Stomach smooth muscle (tissue), 2 donors: Measurements from ENCODE around the gene BCAR3.

ENCODE experiments used
- H3K27ac ChIP-seq: one replicate; pipeline ENCODE4 v1.7.0; 2013; ENCODE audit warnings: mild to moderate bottlenecking, low read length, inconsistent platforms
- H3K27me3 ChIP-seq, 2 donors: one replicate each; pipeline ENCODE4 v1.7.0; 2013; ENCODE audit warnings: low read length in 2 of 2; ENCODE audit not compliant: insufficient read depth in 2 of 2, control insufficient read depth in 1 of 2
- H3K36me3 ChIP-seq, 2 donors: one replicate each; pipeline ENCODE4 v1.7.0; 2013; ENCODE audit warnings: low read length in 2 of 2; ENCODE audit not compliant: control insufficient read depth in 2 of 2, insufficient read depth in 2 of 2
- H3K4me1 ChIP-seq: one replicate; pipeline ENCODE4 v1.7.0; 2013; ENCODE audit warnings: low read length; ENCODE audit not compliant: control insufficient read depth, insufficient read depth
- H3K4me3 ChIP-seq, 2 donors: one replicate each; pipeline ENCODE4 v1.7.0; 2013; ENCODE audit warnings: low read length in 2 of 2
- H3K9ac ChIP-seq, 2 donors: one replicate each; pipeline ENCODE4 v1.7.0; 2013; ENCODE audit warnings: low read length in 2 of 2, mild to moderate bottlenecking in 1 of 2
- H3K9me3 ChIP-seq, 2 donors: one replicate each; pipeline ENCODE4 v1.7.0; 2013; ENCODE audit warnings: low read length in 2 of 2; ENCODE audit not compliant: control insufficient read depth in 2 of 2
- donor health status: healthy.
- donor health status: Pancreatic carcinoma.

Gene BCAR3

DNA sequence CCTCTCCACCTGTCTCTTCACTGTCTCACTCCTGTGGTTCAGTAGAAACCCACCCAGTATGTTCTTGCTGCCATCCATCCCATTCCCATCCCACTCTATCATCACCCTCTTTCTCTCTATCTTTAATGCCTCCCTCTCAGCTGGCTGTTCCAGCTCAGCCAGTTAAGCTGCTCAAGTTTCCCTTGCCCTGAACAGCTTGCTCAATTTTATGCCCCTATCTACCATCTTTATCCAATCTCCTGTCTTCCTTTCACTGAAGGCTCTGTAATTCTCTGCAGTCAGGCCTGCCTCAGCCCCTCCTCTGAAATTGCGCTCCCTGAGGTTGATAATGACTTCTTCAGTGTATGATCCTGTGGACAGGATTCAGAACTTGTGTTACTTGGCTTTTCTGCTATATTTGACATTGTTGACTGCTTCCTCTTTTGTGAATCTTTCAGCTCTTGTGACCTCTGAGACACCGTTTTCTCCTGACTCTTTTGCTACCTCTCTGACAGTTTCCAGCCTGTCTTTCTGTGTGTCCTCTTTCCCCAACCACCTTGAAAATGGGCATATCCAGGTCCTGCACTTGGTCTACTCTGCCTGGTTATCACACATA, 13.9 kb upstream of the BCAR3 start:
- Histone ChIP-seq H3K4me3 (no peak overlapping the region), H3K27me3 (no peaks in the 10 kb centered on the region), H3K27ac (no peak overlapping the region), H3K36me3 (no peaks in the 10 kb centered on the region), H3K4me1 (peaks cover 8% of the 10 kb centered on the region), H3K9ac (no peak overlapping the region), H3K9me3 (no peaks in the 10 kb centered on the region)

GRCh38 chr1:93694819-93695218, 13.2 kb upstream of the BCAR3 start:
- Histone ChIP-seq H3K4me3 (no peak overlapping the region), H3K9me3 (no peaks in the 10 kb centered on the region), H3K27ac (no peak overlapping the region), H3K36me3 (no peaks in the 10 kb centered on the region), H3K9ac (no peak overlapping the region), H3K27me3 (no peaks in the 10 kb centered on the region), H3K4me1 (peaks cover 8% of the 10 kb centered on the region)

DNA sequence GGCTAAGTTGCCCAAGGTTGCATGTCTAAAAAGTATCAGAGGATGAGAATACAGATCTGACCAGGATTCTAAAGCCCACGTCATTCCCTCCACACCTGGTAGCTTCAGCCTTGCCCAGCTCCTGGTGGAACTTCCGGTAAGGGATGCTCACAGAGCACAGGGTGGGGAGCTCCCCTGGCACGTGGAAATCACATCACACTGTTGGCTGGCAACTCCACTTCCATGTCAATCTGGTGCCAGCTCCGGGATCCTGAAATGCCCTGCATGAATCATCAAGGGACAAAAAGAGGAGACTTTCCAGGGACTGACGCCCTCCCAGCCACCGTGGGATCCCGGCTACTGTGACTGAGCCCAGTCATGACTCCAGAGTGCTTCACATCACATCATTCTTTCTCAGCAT, 12.4 kb upstream of the BCAR3 start:
- Histone ChIP-seq H3K9me3 (no peaks in the 10 kb centered on the region), H3K27me3 (no peaks in the 10 kb centered on the region), H3K4me1 (peaks cover 8% of the 10 kb centered on the region), H3K9ac (no peak overlapping the region), H3K4me3 (no peak overlapping the region), H3K36me3 (no peaks in the 10 kb centered on the region), H3K27ac (no peak overlapping the region)

DNA sequence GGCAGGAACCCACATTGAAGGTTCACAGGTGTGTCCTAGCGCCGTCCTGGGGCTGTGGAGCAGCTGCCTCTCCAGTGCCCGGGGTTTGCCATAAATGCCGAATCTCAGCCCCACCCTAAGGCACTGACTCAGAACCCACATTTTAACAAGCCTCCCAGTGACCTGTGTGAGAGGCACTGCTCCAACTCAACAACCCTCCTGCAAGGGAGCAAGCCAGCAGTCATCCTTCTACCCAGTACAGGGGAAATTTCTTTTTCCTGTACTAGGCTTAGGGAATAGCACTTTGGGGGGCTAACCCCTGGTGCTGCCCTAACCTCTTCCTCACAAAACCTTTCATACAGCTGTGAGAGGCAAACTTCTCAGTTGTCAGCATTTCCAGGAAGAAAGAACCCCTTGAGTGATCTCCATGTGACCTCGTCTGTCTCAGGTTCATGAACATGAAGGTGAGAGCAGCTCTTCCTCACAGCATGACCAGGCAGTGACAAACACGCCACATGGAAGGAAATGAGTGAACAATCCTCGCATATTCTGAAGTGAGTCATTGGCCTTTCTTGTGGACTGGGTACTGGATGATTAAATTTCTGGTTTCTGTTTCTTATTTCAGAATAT, 11.4 kb upstream of the BCAR3 start:
- Histone ChIP-seq H3K4me1 (peaks cover 8% of the 10 kb centered on the region), H3K27ac (no peak overlapping the region)

GRCh38 chr1:93692451-93692861, 10.8 kb upstream of the BCAR3 start:
- no peaks in the 10 kb centered on the region for H3K36me3 ChIP-seq
- H3K4me1 ChIP-seq, result peaks cover 8% of the 10 kb centered on the region
- no peaks in the 10 kb centered on the region for H3K9me3 ChIP-seq
- no peak overlapping the region for H3K27ac ChIP-seq
- H3K9ac ChIP-seq, result no peak overlapping the region
- H3K27me3 ChIP-seq, result no peaks in the 10 kb centered on the region
- H3K4me3 ChIP-seq, result no peak overlapping the region

More for the DNA sequence above, 11.4 kb upstream of the BCAR3 start:
- no peak overlapping the region for H3K4me3 ChIP-seq
- H3K36me3 ChIP-seq, result no peaks in the 10 kb centered on the region
- H3K9ac ChIP-seq, result no peak overlapping the region
- H3K27me3 ChIP-seq, result no peaks in the 10 kb centered on the region
- H3K9me3 ChIP-seq, result no peaks in the 10 kb centered on the region

DNA sequence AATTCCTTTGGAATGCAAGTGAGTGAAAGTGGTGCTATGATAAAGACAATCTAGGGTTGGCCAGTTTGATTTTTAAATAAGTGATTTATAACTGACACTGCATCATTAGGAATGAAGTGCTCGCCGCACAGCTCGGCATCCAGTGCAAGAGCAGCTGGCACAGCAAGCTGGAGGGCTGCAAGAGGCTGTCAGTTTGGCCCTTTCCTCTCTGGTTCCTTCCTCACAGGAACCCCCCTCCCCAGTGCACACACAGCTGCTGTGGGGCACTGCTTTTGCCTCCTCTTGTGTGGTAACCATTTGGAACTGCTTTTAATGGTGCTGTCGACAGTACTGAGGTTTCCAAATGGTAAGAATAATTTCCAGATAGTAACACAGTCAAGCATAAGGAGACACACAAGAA, 10.4 kb upstream of the BCAR3 start:
- Histone ChIP-seq H3K9me3 (no peaks in the 10 kb centered on the region), H3K4me3 (no peak overlapping the region), H3K36me3 (no peaks in the 10 kb centered on the region), H3K27ac (no peak overlapping the region), H3K27me3 (no peaks in the 10 kb centered on the region), H3K4me1 (peaks cover 8% of the 10 kb centered on the region), H3K9ac (no peak overlapping the region)

GRCh38 chr1:93690921-93691789, 9.5 kb upstream of the BCAR3 start:
- no peak overlapping the region for H3K27ac ChIP-seq
- H3K4me3 ChIP-seq, result no peak overlapping the region
- H3K4me1 ChIP-seq, result peaks cover 8% of the 10 kb centered on the region
- no peaks in the 10 kb centered on the region for H3K9me3 ChIP-seq
- H3K36me3 ChIP-seq, result no peaks in the 10 kb centered on the region
- no peaks in the 10 kb centered on the region for H3K27me3 ChIP-seq
- H3K9ac ChIP-seq, result no peak overlapping the region

GRCh38 chr1:93690341-93690740, 8.7 kb upstream of the BCAR3 start:
- H3K9ac ChIP-seq, result no peak overlapping the region
- H3K27me3 ChIP-seq, result no peaks in the 10 kb centered on the region
- H3K36me3 ChIP-seq, result no peaks in the 10 kb centered on the region
- H3K4me3 ChIP-seq, result no peak overlapping the region
- no peak overlapping the region for H3K27ac ChIP-seq
- no peaks in the 10 kb centered on the region for H3K9me3 ChIP-seq
- peaks cover 8% of the 10 kb centered on the region for H3K4me1 ChIP-seq

DNA sequence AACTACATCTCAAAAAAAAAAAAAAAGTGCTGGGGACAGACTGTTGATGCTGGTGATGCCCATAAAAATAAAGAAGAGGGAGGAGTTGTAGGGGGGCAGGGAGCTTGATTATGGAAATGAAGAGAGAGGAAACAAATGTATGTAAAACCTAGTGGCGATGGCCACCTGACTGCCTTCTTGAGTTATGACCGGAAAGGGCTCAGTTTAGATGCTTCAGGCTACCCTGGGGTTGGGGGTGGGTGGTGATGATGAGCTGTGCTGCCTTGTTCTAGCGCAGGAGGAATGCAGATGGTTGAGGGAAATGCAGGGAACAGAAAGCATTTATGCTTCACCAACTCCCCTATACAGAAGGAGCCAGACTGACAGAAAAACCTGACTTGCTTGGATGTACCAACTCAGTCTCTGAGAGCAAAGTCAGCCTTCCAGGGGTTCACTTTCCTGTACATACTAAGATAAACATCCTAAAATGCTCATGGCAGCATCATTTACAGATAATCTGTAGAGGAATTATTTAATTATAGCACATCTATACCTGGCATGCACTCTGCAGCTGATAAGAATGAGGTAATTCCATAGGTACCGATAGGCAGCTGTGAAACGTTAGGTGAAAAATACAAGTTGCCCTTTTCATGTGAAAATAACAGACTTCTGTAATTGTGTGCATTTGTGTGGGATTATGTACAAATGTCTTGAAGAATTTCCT, 8.0 kb upstream of the BCAR3 start:
- no peaks in the 10 kb centered on the region for H3K9me3 ChIP-seq
- H3K36me3 ChIP-seq, result no peaks in the 10 kb centered on the region
- H3K4me3 ChIP-seq, result no peak overlapping the region
- H3K9ac ChIP-seq, result no peak overlapping the region
- no peaks in the 10 kb centered on the region for H3K27me3 ChIP-seq
- H3K4me1 ChIP-seq, result peaks cover 8% of the 10 kb centered on the region
- H3K27ac ChIP-seq, result no peak overlapping the region

DNA sequence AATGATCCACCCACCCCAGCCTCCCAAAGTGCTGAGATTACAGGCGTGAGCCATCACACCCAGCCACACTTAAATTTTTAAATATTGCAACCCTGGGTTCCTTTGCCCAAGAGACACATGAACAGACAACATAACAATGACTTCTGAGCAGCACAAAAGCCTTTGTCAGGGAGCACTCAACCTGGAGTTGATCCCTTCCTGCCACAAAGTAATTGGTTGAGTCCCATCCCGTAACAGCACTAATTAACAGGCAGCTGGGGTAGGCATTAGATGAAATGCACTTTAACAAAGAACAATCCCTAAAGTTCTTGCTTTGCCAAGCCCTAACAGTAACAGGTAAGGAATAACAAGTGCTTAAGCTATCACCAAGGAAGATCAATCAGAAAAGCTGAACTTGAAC, 5.9 kb upstream of the BCAR3 start:
- Histone ChIP-seq H3K4me1 (peaks cover 3% of the 10 kb centered on the region), H3K27me3 (no peaks in the 10 kb centered on the region), H3K36me3 (no peaks in the 10 kb centered on the region), H3K4me3 (no peak overlapping the region), H3K27ac (no peak overlapping the region), H3K9ac (no peak overlapping the region), H3K9me3 (no peaks in the 10 kb centered on the region)
